ENCODE results near the gene NEMP1.
"Not testable (repeated sequence)": the region's sequence is repeated elsewhere in the genome, so short reads cannot be mapped to it uniquely, and the experiment has no call there.

NEMP1 gene

GRCh38 chr12:57079821-57080220, 1.2 kb upstream of the NEMP1 start:
- Histone ChIP-seq H3K4me3 (ENCODE audit: low read depth in 1 of 2, low read length in 1 of 2) (peak overlapping the region in 1 of 2 experiments; percentile 84), H3K27ac (peak overlapping the region; percentile 94), H3K27me3 (no peaks in the 10 kb centered on the region), H3K36me3 (no peaks in the 10 kb centered on the region), H3K9me3 (no peaks in the 10 kb centered on the region), H3K4me1 (ENCODE audit: control insufficient read depth in 1 of 2, insufficient read depth in 1 of 2, low read depth in 1 of 2, low read length in 1 of 2) (peaks cover 16 to 19% of the 10 kb centered on the region in 2 experiments)
- no peak for TF ChIP-seq CTCF (IDR thresholded peaks at IDR 0.05)

- not testable (repeated sequence) for H3K4me3 ChIP-seq (ENCODE audit: low read depth in 1 of 2, low read length in 1 of 2); H3K36me3 ChIP-seq; H3K27ac ChIP-seq; H3K9me3 ChIP-seq; H3K27me3 ChIP-seq
- peaks cover 22 to 26% of the 10 kb centered on the region in 2 experiments for H3K4me1 ChIP-seq (ENCODE audit: control insufficient read depth in 1 of 2, insufficient read depth in 1 of 2, low read depth in 1 of 2, low read length in 1 of 2)
These were observed 4.8 kb downstream of the NEMP1 start for GRCh38 chr12:57073566-57074450.

GRCh38 chr12:57072661-57073060, 5.9 kb downstream of the NEMP1 start:
- no peaks in the 10 kb centered on the region for H3K27me3 ChIP-seq
- no peak overlapping the region for H3K4me3 ChIP-seq (ENCODE audit: low read depth in 1 of 2, low read length in 1 of 2)
- H3K36me3 ChIP-seq, result no peaks in the 10 kb centered on the region
- H3K27ac ChIP-seq, result no peak overlapping the region
- peaks cover 14 to 19% of the 10 kb centered on the region in 2 experiments for H3K4me1 ChIP-seq (ENCODE audit: control insufficient read depth in 1 of 2, insufficient read depth in 1 of 2, low read depth in 1 of 2, low read length in 1 of 2)
- no peaks in the 10 kb centered on the region for H3K9me3 ChIP-seq
- no peak for TF ChIP-seq CTCF (IDR thresholded peaks at IDR 0.05)

DNA sequence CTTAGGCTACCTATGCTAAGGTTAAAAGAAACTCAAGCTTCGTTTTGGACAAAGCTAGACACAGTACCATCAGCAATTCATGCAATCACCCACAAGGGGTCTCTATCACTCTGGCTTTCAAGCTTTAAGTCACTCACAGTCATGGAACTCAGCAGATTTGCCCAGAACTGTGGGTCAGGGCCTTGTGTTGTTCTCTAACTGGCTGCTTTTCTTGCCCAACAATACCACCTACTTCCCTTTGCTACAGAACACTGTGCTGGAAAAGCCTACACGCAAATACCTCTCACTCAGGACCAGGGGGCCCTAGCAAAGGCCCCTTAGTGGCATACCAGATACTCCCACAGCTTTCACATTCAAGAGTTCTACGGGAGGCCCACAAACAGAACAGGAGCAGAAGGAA, 9.1 kb downstream of the NEMP1 start:
- H3K4me1 ChIP-seq (ENCODE audit: control insufficient read depth in 1 of 2, insufficient read depth in 1 of 2, low read depth in 1 of 2, low read length in 1 of 2), result peaks cover 13 to 16% of the 10 kb centered on the region in 2 experiments
- H3K36me3 ChIP-seq, result no peaks in the 10 kb centered on the region
- peak overlapping the region; percentile 26 to 40 for H3K4me3 ChIP-seq (ENCODE audit: low read depth in 1 of 2, low read length in 1 of 2)
- no peaks in the 10 kb centered on the region for H3K9me3 ChIP-seq
- peak; percentile 91 for TF ChIP-seq CTCF (IDR thresholded peaks at IDR 0.05)
- H3K27me3 ChIP-seq, result no peaks in the 10 kb centered on the region
- peak overlapping the region; percentile 91 for H3K27ac ChIP-seq

DNA sequence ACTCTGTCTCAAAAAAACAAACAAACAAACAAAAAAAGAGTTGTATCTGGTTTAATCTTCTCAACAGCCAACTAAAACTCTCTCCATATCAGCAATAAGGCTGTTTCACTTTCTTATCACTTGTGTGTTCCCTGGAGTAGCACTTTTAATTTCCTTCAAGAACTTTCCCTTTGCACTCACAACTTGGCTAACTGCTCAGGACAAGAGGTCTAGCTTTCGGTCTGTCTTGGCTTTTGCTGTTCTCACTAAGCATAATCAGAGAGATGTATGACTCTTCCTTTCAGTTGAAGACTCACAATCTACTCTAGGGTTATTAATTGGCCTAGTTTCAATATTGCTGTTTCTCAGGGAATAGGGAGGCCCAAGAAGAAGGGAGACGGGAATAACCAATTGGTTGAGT, 12.3 kb downstream of the NEMP1 start:
- H3K4me1 ChIP-seq (ENCODE audit: control insufficient read depth in 1 of 2, insufficient read depth in 1 of 2, low read depth in 1 of 2, low read length in 1 of 2), result peaks cover 13 to 16% of the 10 kb centered on the region in 2 experiments
- H3K27ac ChIP-seq, result no peak overlapping the region
- H3K4me3 ChIP-seq (ENCODE audit: low read depth in 1 of 2, low read length in 1 of 2), result no peak overlapping the region
- H3K27me3 ChIP-seq, result no peaks in the 10 kb centered on the region
- TF ChIP-seq CTCF (IDR thresholded peaks at IDR 0.05), result no peak
- H3K9me3 ChIP-seq, result no peaks in the 10 kb centered on the region
- H3K36me3 ChIP-seq, result no peaks in the 10 kb centered on the region

- no peak overlapping the region for H3K27ac ChIP-seq
- H3K36me3 ChIP-seq, result peaks cover 15% of the 10 kb centered on the region
- H3K4me1 ChIP-seq (ENCODE audit: control insufficient read depth in 1 of 2, insufficient read depth in 1 of 2, low read depth in 1 of 2, low read length in 1 of 2), result peaks cover 0 to under 1% of the 10 kb centered on the region in 2 experiments
- no peak for TF ChIP-seq CTCF (IDR thresholded peaks at IDR 0.05)
- H3K4me3 ChIP-seq (ENCODE audit: low read depth in 1 of 2, low read length in 1 of 2), result no peak overlapping the region
- no peaks in the 10 kb centered on the region for H3K27me3 ChIP-seq
- no peaks in the 10 kb centered on the region for H3K9me3 ChIP-seq
These were observed 14.5 kb downstream of the NEMP1 start for GRCh38 chr12:57063991-57064685.

All from neutrophil (primary cell).